HG03457 (cell line): ENCODE measurements around the gene MAEA.

Experiments used
- ATAC-seq: cut with Tn5 transposase; IDR thresholded peaks from one replicate; pipeline ENCODE4 v1.9.1; 2021; ENCODE audit warnings: moderate number of reproducible peaks; ENCODE audit not compliant: unreplicated experiment

MAEA gene

GRCh38 chr4:1376841-1377605 is 87.3 kb downstream of the MAEA start:
- ATAC-seq, result no peak

- ATAC-seq, result no peak
These were observed 88.0 kb downstream of the MAEA start for GRCh38 chr4:1377606-1378261.

GRCh38 chr4:1378559-1379231 is 89.0 kb downstream of the MAEA start:
- ATAC-seq, result no peak

GRCh38 chr4:1379351-1379781 is 89.7 kb downstream of the MAEA start:
- ATAC-seq, result no peak

GRCh38 chr4:1379801-1380331 is 90.2 kb downstream of the MAEA start:
- no peak for ATAC-seq

GRCh38 chr4:1380368-1381151 is 90.9 kb downstream of the MAEA start:
- ATAC-seq, result no peak

GRCh38 chr4:1381181-1381621 is 91.5 kb downstream of the MAEA start:
- no peak for ATAC-seq

- ATAC-seq, result no peak
These were observed 92.4 kb downstream of the MAEA start for GRCh38 chr4:1381944-1382541.

- no peak for ATAC-seq
These were observed 93.4 kb downstream of the MAEA start for GRCh38 chr4:1382776-1383727.

GRCh38 chr4:1383728-1384591 is 94.3 kb downstream of the MAEA start:
- ATAC-seq, result no peak

GRCh38 chr4:1384675-1385372 is 95.1 kb downstream of the MAEA start:
- ATAC-seq, result no peak

GRCh38 chr4:1385373-1386340 is 96.0 kb downstream of the MAEA start:
- no peak for ATAC-seq
